VCaP (cell line): Measurements from ENCODE around the gene C3.
"Not testable (repeated sequence)": the region's sequence is repeated elsewhere in the genome, so short reads cannot be mapped to it uniquely, and the experiment has no call there.

Experiments
- H3K27ac ChIP-seq: fragments of 450-650 bp; 2 replicates; pipeline ENCODE4 v1.5.1; 2017
- TF ChIP-seq, protein P1 (sequence below): fragments of 450-650 bp; conservative IDR thresholded peaks from 2 replicates; pipeline ENCODE4 v1.5.1; 2017; ENCODE audit warnings: mild to moderate bottlenecking, moderate library complexity

The C3 gene

GRCh38 chr19:6651965-6652804, 68.3 kb downstream of the C3 start:
- H3K27ac ChIP-seq: no peak overlapping the region
- TF ChIP-seq, protein P1, sequence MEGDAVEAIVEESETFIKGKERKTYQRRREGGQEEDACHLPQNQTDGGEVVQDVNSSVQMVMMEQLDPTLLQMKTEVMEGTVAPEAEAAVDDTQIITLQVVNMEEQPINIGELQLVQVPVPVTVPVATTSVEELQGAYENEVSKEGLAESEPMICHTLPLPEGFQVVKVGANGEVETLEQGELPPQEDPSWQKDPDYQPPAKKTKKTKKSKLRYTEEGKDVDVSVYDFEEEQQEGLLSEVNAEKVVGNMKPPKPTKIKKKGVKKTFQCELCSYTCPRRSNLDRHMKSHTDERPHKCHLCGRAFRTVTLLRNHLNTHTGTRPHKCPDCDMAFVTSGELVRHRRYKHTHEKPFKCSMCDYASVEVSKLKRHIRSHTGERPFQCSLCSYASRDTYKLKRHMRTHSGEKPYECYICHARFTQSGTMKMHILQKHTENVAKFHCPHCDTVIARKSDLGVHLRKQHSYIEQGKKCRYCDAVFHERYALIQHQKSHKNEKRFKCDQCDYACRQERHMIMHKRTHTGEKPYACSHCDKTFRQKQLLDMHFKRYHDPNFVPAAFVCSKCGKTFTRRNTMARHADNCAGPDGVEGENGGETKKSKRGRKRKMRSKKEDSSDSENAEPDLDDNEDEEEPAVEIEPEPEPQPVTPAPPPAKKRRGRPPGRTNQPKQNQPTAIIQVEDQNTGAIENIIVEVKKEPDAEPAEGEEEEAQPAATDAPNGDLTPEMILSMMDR: no peak

GRCh38 chr19:6649185-6649584, 71.3 kb downstream of the C3 start:
- H3K27ac ChIP-seq: no peak overlapping the region
- TF ChIP-seq, protein P1: no peak

DNA sequence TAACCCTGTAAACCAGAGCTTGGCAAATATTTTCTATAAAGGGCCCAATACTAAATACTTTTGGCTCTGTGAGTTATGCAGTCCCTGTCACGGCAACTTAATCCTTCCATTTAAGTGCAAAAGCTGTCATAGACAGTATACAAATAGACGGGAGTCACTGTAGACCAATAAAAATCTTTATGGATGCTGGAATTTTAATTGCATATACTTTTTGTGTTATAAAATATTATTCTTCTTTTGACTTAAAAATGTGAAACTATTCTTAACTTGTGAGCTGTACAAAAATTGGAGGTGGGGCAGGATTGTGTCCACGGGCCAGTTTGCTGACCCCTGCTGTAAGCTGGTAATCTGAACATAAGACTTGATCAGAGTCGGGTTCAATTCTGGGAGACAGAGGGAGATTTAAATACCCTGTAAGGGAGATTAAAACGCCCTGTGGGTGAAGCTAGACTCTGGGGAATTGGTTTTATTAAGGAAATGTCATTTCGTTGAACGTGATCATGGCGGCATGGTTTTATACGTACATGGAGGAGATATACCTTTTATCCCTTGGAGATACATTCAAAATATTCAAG, 72.2 kb downstream of the C3 start:
- TF ChIP-seq, protein P1: no peak
- no peak overlapping the region for H3K27ac ChIP-seq

GRCh38 chr19:6644796-6645195, 75.7 kb downstream of the C3 start:
- no peak overlapping the region for H3K27ac ChIP-seq
- TF ChIP-seq, protein P1: no peak

DNA sequence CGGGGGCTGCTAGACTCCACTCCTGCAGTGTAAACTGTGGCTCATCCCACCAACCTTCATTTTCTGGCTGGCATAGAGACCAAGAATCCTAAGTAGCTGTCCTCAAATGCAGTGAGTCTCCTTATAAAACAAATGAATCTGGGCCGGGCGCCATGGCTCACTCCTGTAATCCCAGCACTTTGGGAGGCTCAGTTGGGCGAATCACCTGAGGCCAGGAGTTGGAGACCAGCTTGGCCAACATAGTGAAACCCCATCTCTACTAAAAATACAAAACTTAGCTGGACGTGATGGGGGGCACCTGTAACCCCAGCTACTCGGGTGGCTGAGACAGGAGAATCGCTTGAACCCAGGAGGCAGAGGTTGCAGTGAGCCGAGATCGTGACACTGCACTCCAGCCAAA, 80.1 kb downstream of the C3 start:
- H3K27ac ChIP-seq: not testable (repeated sequence)

DNA sequence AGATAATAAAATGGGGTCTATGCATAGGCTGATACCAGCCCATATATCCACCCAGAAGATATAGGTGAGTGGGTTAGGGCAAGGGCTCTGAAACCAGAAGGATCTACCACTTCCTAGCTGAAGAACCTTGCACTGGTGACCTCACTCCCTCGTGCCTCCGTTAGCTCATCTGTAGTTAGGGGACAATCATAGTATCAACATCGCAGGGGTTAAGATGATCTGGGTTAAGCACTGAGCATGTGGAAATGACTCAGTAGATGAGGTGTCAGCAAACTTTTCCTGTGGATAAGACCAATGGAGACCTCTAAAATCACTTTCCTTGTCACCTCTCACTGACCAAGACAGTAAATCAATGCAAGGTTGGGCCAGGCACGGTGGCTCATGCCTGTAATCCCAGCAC, 81.0 kb downstream of the C3 start:
- H3K27ac ChIP-seq: no peak overlapping the region
- TF ChIP-seq, protein P1: no peak

DNA sequence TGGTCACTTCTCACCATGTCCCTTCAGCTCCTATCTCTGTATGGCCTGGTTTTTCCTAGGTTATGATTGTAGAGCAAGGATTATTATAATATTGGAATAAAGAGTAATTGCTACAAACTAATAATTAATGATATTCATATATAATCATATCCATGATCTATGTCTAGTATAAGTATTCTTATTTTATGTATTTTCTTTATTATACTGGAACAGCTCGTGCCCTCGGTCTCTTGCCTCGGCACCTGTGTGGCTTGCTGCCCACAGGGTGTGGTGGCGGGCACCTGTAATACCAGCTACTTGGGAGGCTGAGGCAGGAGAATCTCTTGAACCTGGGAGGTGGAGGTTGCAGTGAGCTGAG, 87.0 kb downstream of the C3 start:
- TF ChIP-seq, protein P1: peak; percentile 38
- H3K27ac ChIP-seq: not testable (repeated sequence)

DNA sequence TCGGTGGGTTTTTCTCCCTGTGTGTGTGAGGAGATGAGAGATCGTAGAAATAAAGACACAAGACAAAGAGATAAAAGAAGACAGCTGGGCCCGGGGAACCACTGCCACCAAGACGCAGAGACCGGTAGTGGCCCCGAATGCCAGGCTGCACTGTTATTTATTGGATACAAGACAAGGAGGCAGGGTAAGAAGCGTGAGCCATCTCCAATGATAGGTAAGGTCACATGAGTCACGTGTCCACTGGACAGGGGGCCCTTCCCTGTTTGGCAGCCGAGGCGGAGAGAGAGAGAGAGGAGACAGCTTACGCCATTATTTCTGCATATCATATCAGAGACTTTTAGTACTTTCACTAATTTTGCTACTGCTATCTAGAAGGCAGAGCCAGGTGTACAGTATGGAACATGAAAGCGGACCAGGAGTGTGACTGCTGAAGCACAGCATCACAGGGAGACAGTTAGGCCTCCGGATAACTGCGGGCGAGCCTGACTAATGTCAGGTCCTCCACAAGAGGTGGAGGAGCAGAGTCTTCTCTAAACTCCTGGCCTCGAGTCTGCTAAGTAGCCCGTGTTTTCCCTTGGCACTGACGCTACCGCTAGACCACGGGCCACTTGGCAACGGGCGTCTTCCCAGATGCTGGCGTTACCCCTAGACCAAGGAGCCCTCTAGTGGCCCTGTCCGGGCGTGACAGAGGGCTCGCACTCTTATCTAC, 87.5 kb downstream of the C3 start:
- TF ChIP-seq, protein P1: peak; percentile 76
- H3K27ac ChIP-seq: not testable (repeated sequence)
